Ishikawa (cell line): ENCODE data around the gene SLC35F6.

ENCODE experiments used
- CEBPB ChIP-seq: IDR thresholded peaks from 2 replicates; pipeline ENCODE4 v1.6.1; 2012
- CREB1 ChIP-seq: IDR thresholded peaks from 2 replicates; pipeline ENCODE4 v1.6.1; 2012; ENCODE audit warnings: low read depth
- EGR1 ChIP-seq: IDR thresholded peaks from 2 replicates; pipeline ENCODE4 v1.6.1; 2012
- EP300 ChIP-seq: IDR thresholded peaks from 2 replicates; pipeline ENCODE4 v1.6.1; 2012; ENCODE audit warnings: borderline replicate concordance
- RAD21 ChIP-seq: IDR thresholded peaks from 2 replicates; pipeline ENCODE4 v1.6.1; 2012; ENCODE audit warnings: low read depth
- REST ChIP-seq: IDR thresholded peaks from 2 replicates; pipeline ENCODE4 v1.6.1; 2012; ENCODE audit warnings: low read depth, mild to moderate bottlenecking
- TAF1 ChIP-seq: IDR thresholded peaks from 2 replicates; pipeline ENCODE4 v1.6.1; 2012; ENCODE audit warnings: low read depth, mild to moderate bottlenecking
- TCF12 ChIP-seq: IDR thresholded peaks from 2 replicates; pipeline ENCODE4 v1.6.1; 2012; ENCODE audit warnings: low read depth
- TEAD4 ChIP-seq: IDR thresholded peaks from 2 replicates; pipeline ENCODE4 v1.6.1; 2012
- USF1 ChIP-seq: IDR thresholded peaks from 2 replicates; pipeline ENCODE4 v1.6.1; 2012
- YY1 ChIP-seq: IDR thresholded peaks from 2 replicates; pipeline ENCODE4 v1.6.1; 2012; ENCODE audit warnings: low read depth
- TF ChIP-seq, protein P1 (sequence below): IDR thresholded peaks from 2 replicates; pipeline ENCODE4 v1.6.1; 2012

DNA sequence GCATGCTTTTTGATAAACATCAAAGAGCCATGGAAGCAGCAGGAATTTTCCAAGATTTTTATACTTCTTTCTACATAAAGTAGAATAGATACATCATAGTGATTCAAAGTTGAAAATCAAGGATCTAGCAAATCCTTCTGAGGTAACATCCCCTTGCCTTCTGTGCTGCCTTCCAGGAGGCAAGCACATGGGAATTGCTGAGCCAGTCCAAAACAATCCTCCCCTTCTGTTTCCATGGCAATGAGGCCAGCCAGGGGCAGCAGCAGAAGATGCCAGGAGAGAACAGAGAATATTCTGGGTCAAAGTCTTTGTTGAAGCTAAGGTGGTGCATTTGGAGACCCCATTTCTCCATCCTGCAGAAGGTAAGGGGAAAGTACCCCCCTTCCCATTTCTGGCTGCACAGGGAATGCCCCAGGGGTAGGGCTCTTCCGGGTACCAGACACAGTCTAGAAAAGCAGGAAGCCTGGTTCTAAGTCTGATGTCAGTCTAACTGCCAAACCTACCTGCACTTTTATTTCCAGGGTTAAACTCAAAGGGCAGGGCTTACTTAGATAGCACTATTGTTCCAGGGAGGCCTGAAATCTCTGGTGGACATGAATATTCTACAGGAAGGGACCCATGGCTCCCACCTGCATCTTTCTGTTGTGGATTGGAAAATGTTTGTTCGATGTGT lies 43.8 kb downstream of the SLC35F6 start:
- TF ChIP-seq, protein P1, sequence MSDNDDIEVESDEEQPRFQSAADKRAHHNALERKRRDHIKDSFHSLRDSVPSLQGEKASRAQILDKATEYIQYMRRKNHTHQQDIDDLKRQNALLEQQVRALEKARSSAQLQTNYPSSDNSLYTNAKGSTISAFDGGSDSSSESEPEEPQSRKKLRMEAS = no peak
- TF ChIP-seq EGR1 = no peak
- no peak for TF ChIP-seq CEBPB
- no peak for TF ChIP-seq YY1
- TF ChIP-seq REST = no peak
- no peak for TF ChIP-seq TAF1
- no peak for TF ChIP-seq EP300
- TF ChIP-seq RAD21 = no peak
- no peak for TF ChIP-seq TCF12
- no peak for TF ChIP-seq TEAD4
- TF ChIP-seq USF1 = no peak
- no peak for TF ChIP-seq CREB1
